Measurements from ENCODE around the gene VSTM5.

- TF ChIP-seq CTCF (IDR thresholded peaks at IDR 0.05) (no peak), POLR2A (IDR thresholded peaks at IDR 0.05) (no peak)
Observed at GRCh38 chr11:93857413-93858120, 7.1 kb upstream of the VSTM5 start.
